GM23248 (cell line): ENCODE measurements around the gene POC5. TPM values are rescaled to one million over a fixed set of nuclear protein-coding genes. Genes with fewer than 3 reads are reported as not detected.
"Not testable (repeated sequence)": the region's sequence is repeated elsewhere in the genome, so short reads cannot be mapped to it uniquely, and the experiment has no call there.

Experiments
- DNase-seq: peaks from one replicate; pipeline ENCODE4 v3.0.0-alpha.2; 2015
- H2AFZ ChIP-seq: fragments of 200-600 bp; sonication (generic); 2 replicates; pipeline ENCODE4 v1.6.1; 2016; ENCODE audit warnings: antibody characterized with exemption
- H3F3A ChIP-seq: fragments of 200-600 bp; sonication (generic); 2 replicates; pipeline ENCODE4 v1.6.1; 2016; ENCODE audit warnings: mild to moderate bottlenecking, antibody characterized with exemption, mixed run types; ENCODE audit not compliant: insufficient read depth
- H3K27ac ChIP-seq: fragments of 200-600 bp; sonication (generic); 2 replicates; pipeline ENCODE4 v1.5.1; 2016; ENCODE audit warnings: mild to moderate bottlenecking
- H3K27me3 ChIP-seq: fragments of 200-600 bp; sonication (generic); replicated peaks from 2 replicates; pipeline ENCODE4 v1.6.1; 2016; ENCODE audit warnings: mild to moderate bottlenecking; ENCODE audit not compliant: insufficient read depth
- H3K36me3 ChIP-seq: fragments of 200-600 bp; sonication (generic); 2 replicates; pipeline ENCODE4 v1.6.1; 2016; ENCODE audit warnings: low read depth, mild to moderate bottlenecking
- H3K4me1 ChIP-seq: fragments of 200-600 bp; sonication (generic); 2 replicates; pipeline ENCODE4 v1.6.1; 2016; ENCODE audit warnings: mild to moderate bottlenecking; ENCODE audit not compliant: insufficient read depth
- H3K4me2 ChIP-seq: fragments of 200-600 bp; sonication (generic); one replicate; pipeline ENCODE4 v1.6.1; 2016; ENCODE audit warnings: mild to moderate bottlenecking; ENCODE audit not compliant: unreplicated experiment
- H3K4me3 ChIP-seq: fragments of 200-600 bp; sonication (generic); 2 replicates; pipeline ENCODE4 v1.5.1; 2016; ENCODE audit warnings: mild to moderate bottlenecking
- H3K79me2 ChIP-seq: fragments of 200-600 bp; sonication (generic); 2 replicates; pipeline ENCODE4 v1.6.1; 2016; ENCODE audit warnings: mild to moderate bottlenecking; ENCODE audit not compliant: insufficient read depth
- H3K9ac ChIP-seq: fragments of 200-600 bp; sonication (generic); 2 replicates; pipeline ENCODE4 v1.6.1; 2016; ENCODE audit warnings: mild to moderate bottlenecking
- H3K9me2 ChIP-seq: fragments of 200-600 bp; sonication (generic); 2 replicates; pipeline ENCODE4 v1.6.1; 2016; ENCODE audit warnings: mixed run types, mild to moderate bottlenecking, moderate library complexity; ENCODE audit not compliant: insufficient read depth
- H3K9me3 ChIP-seq: fragments of 200-600 bp; sonication (generic); one replicate; pipeline ENCODE4 v1.6.1; 2017; ENCODE audit warnings: low read depth
- H4K20me1 ChIP-seq: fragments of 200-600 bp; sonication (generic); 2 replicates; pipeline ENCODE4 v1.6.0; 2016; ENCODE audit not compliant: insufficient read depth
- EZH2 ChIP-seq: fragments of 200-600 bp; sonication (generic); IDR thresholded peaks from 2 replicates; pipeline ENCODE4 v1.6.1; 2018; ENCODE audit warnings: antibody characterized with exemption, mild to moderate bottlenecking; ENCODE audit not compliant: insufficient read depth, poor library complexity, severe bottlenecking
- EZH2phosphoT487 ChIP-seq: fragments of 200-600 bp; sonication (generic); IDR thresholded peaks from 2 replicates; pipeline ENCODE4 v1.6.1; 2018; ENCODE audit warnings: antibody characterized with exemption, moderate library complexity, mild to moderate bottlenecking, low read depth; ENCODE audit not compliant: insufficient read depth
- WGBS, 2 experiments: methylation state at CpG; one replicate each; pipeline ENCODE4 v1.1.6; 2015 to 2017; ENCODE audit warnings: low lambda C conversion rate in 2 of 2, low coverage in 1 of 2; ENCODE audit errors: missing lambda C conversion rate in 2 of 2; 5-methylcytosine and 5-hydroxymethylcytosine counted together
- in situ Hi-C: fragments of 300-500 bp; cut with MboI; formaldehyde crosslinking; loops from 2 replicates; pipeline ENCODE4 v1.15.0; 2020
- polyA plus RNA-seq: library from polyadenylated mRNA; unstranded; fragments of >200 nt; fragmentation: Nextera tagmentation; extraction: Ambion mirVana; gene quantifications from 2 replicates; pipeline ENCODE4 v1.2.1, GENCODE V29; 2016
- total RNA-seq: library from RNA; depleted of rRNA; stranded (reverse); fragments of >200 nt; shearing (Covaris generic); gene quantifications from 2 replicates; pipeline ENCODE4 v1.2.3, GENCODE V29; 2014

Gene POC5
- total and polyA plus RNA-seq, 2 experiments from 2014 or later, result 7.9 to 17.4 TPM

DNA sequence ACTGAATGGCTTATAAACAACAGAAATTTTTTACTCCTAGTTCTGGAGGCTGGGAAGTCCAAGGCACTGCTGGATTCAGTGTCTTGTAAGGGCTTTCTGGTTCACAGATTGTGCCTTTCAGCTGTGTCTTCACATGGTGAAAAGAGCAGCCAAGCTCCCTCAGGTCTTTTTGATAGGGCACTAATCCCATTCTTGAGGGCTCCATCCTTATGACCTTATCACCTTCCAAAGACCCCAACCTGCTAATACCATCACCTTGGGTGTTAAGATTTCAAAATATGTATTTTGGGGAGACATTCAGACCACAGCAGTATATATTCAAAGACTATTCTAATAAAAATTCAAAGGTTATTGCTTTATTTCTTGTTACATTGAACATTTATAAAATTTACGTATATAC is 16.5 kb upstream of the POC5 start:
- H3K36me3 ChIP-seq, result no peaks in the 10 kb centered on the region

GRCh38 chr5:75731515-75731914 is 14.3 kb upstream of the POC5 start:
- H2AFZ ChIP-seq, H3F3A ChIP-seq, H3K27me3 ChIP-seq, H3K4me2 ChIP-seq, H3K79me2 ChIP-seq, H4K20me1 ChIP-seq, H3K9ac ChIP-seq, H3K9me3 ChIP-seq, H3K9me2 ChIP-seq, H3K27ac ChIP-seq, H3K36me3 ChIP-seq, H3K4me1 ChIP-seq, in situ Hi-C loops, DNase-seq, H3K4me3 ChIP-seq: not testable (repeated sequence)
- WGBS, 2 experiments, result 64 to 65% methylated on average over 4 of the region's 4 CpGs

More for the DNA sequence above, 16.5 kb upstream of the POC5 start:
- Histone ChIP-seq H3F3A (no peaks in the 10 kb centered on the region), H3K9me2 (no peaks in the 10 kb centered on the region), H3K4me1 (no peaks in the 10 kb centered on the region), H3K9me3 (no peaks in the 10 kb centered on the region), H3K4me3 (no peak overlapping the region), H3K27me3 (no peaks in the 10 kb centered on the region), H2AFZ (no peak overlapping the region), H3K4me2 (no peak overlapping the region), H4K20me1 (no peaks in the 10 kb centered on the region), H3K27ac (no peak overlapping the region), H3K9ac (no peak overlapping the region), H3K79me2 (no peaks in the 10 kb centered on the region)
- DNase-seq, result no peak
- WGBS, 2 experiments, result 78 to 86% methylated on average over 1 of the region's 1 CpG
- TF ChIP-seq EZH2phosphoT487, result no peak
- no peak for TF ChIP-seq EZH2
- in situ Hi-C loops, result no loop called here

- DNase-seq, result no peak
- Histone ChIP-seq H4K20me1 (no peaks in the 10 kb centered on the region), H3K36me3 (no peaks in the 10 kb centered on the region), H3K4me3 (no peak overlapping the region), H3K79me2 (no peaks in the 10 kb centered on the region), H3K9me3 (no peaks in the 10 kb centered on the region), H3K4me1 (no peaks in the 10 kb centered on the region), H3K4me2 (no peak overlapping the region), H3K9ac (no peak overlapping the region), H3K27ac (no peak overlapping the region), H2AFZ (no peak overlapping the region), H3K27me3 (no peaks in the 10 kb centered on the region), H3K9me2 (no peaks in the 10 kb centered on the region), H3F3A (no peaks in the 10 kb centered on the region)
- in situ Hi-C loops, result no loop called here
- whole genome bisulfite sequencing, 2 experiments, result 62 to 64% methylated on average over 3 of the region's 3 CpGs
- TF ChIP-seq EZH2 (no peak), EZH2phosphoT487 (no peak)
These were observed 12.1 kb upstream of the POC5 start for GRCh38 chr5:75729321-75729720.

- Histone ChIP-seq H3K27me3 (no peaks in the 10 kb centered on the region), H3K9me3 (no peaks in the 10 kb centered on the region), H4K20me1 (no peaks in the 10 kb centered on the region), H3K4me1 (no peaks in the 10 kb centered on the region), H3F3A (no peaks in the 10 kb centered on the region), H3K27ac (no peak overlapping the region), H3K4me2 (no peak overlapping the region), H3K4me3 (no peak overlapping the region), H3K79me2 (no peaks in the 10 kb centered on the region), H3K9me2 (no peaks in the 10 kb centered on the region), H2AFZ (no peak overlapping the region), H3K36me3 (no peaks in the 10 kb centered on the region), H3K9ac (no peak overlapping the region)
- TF ChIP-seq EZH2phosphoT487, result no peak
- TF ChIP-seq EZH2, result no peak
- 42 to 50% methylated on average over 2 of the region's 2 CpGs for WGBS, 2 experiments
- no peak for DNase-seq
- in situ Hi-C loops, result no loop called here
These were observed 10.7 kb upstream of the POC5 start for GRCh38 chr5:75727931-75728330.

- H3K9me3 ChIP-seq, in situ Hi-C loops, H4K20me1 ChIP-seq, H2AFZ ChIP-seq, H3K4me2 ChIP-seq, H3K79me2 ChIP-seq, H3K9ac ChIP-seq, H3K27me3 ChIP-seq, H3K4me3 ChIP-seq, DNase-seq, H3K36me3 ChIP-seq, H3F3A ChIP-seq, H3K4me1 ChIP-seq, H3K27ac ChIP-seq, H3K9me2 ChIP-seq: not testable (repeated sequence)
These were observed 9.0 kb upstream of the POC5 start for GRCh38 chr5:75726224-75726623.
